ENCODE results near the gene CEP95. TPM values are rescaled to one million over a fixed set of nuclear protein-coding genes. Genes with fewer than 3 reads are reported as not detected.

CEP95 gene
- total RNA-seq, 1 experiment from 2014 or later = 63.8 TPM

DNA sequence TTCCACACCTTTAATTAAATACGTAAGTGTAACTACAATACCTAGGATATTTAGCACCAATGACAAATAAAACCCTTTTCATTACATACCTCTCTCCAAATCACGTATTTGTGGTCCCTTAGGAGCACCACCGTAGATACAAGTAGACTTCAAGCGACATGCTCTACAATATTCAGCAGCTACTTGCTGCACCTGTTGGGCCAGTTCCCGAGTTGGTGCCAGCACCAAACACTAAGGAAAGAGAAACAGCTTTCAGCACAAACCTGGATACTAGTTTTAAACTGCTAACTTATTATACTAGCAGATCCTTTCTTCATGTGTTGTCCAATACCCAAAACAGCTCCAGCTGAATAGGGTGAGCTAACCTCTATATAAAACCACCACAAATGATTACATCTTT lies 3.4 kb upstream of the CEP95 start:
- Mint-ChIP-seq H3K36me3 (peaks cover 72% of the 10 kb centered on the region), H3K27me3 (ENCODE audit: low read depth) (no peaks in the 10 kb centered on the region; the same call in 1 of the 2 replicates), H3K4me3 (0 out of 2 replicates have a peak overlapping the region, but pooled peaks have one; percentile 98), H3K9me3 (no peaks in the 10 kb centered on the region), H3K27ac (peak overlapping the region; percentile 79), H3K4me1 (peaks cover 60% of the 10 kb centered on the region)
- no peak for ATAC-seq
- CTCF ChIA-PET = no interaction called here
- DNase-seq (ENCODE audit: low spot score) = no peak
- TF ChIP-seq ZNF219 (CRISPR knock-in tag; IDR thresholded peaks at IDR 0.05; ENCODE audit: borderline replicate concordance) = no peak
- 0 out of 2 replicates have a peak, but pooled peaks have one; percentile 45 for TF ChIP-seq PRRX2 (CRISPR knock-in tag; IDR thresholded peaks at IDR 0.05)
- peak; percentile 18; the same call in 1 of the 2 replicates for TF ChIP-seq AR (CRISPR knock-in tag; IDR thresholded peaks at IDR 0.05)
- POLR2A ChIA-PET = no interaction called here

DNA sequence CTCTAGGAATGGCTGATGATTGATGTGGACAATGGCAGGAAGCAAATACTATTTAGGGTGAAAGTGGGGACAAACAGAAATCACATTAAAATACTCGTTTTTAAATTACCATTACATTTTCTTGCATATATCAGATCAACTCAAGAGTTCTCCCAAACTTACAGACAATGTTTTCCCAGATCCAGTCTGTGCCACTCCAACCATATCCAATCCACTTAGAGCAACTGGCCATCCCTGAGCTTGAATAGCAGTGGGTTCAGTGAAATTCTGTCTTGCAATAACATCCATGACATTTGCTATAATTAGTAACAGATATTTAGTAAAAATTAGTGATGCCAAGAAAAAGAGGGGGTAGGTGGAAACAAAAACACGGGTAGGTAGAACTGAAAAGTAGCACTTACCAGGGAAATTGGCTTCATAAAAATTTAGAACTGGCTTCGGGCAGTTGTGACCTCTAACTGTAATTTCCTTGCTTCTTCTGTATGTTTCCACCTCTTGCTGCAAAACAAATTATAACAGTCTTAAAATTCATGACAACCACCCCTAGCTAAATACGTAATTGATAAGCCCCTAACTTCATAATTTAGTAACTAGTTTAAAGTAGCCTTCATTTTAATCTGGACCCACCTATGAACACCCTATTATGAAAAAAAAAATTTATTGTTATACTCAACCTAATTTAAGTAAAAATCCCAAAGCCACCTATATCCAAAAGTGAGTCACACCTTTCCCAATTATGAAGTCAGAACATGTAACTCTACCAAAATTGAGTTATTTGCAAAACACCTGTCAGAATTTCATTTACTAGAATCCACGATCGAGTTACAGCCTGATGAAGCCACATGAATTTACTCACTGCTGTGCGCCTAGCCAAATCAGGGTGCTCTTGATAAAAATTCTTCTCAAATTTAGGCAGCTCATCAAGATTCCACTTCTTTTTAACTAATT lies 2.7 kb upstream of the CEP95 start:
- CTCF ChIA-PET = interaction anchor here (1.5 kb wide), 1 partner anchor 7 kb away, joined by 10 read pairs; the partner anchor contains the start of gene POLG2
- no peak for ATAC-seq
- POLR2A ChIA-PET = interaction anchor here (1.9 to 3.3 kb wide), 2 partner anchors 8 to 84 kb away, joined by 7 to 53 read pairs; partner anchors contain the start of gene POLG2
- Mint-ChIP-seq H3K4me1 (peaks cover 59% of the 10 kb centered on the region), H3K4me3 (peak overlapping the region; percentile 98), H3K36me3 (peaks cover 77% of the 10 kb centered on the region), H3K9me3 (no peaks in the 10 kb centered on the region), H3K27me3 (ENCODE audit: low read depth) (no peaks in the 10 kb centered on the region; the same call in 1 of the 2 replicates), H3K27ac (peak overlapping the region; percentile 96)
- DNase-seq (ENCODE audit: low spot score) = no peak
- TF ChIP-seq ELF4 (CRISPR knock-in tag; IDR thresholded peaks at IDR 0.05; ENCODE audit: low read depth) (no peak), CREM (CRISPR knock-in tag; IDR thresholded peaks at IDR 0.05) (no peak), ZBTB21 (CRISPR knock-in tag; IDR thresholded peaks at IDR 0.05; ENCODE audit: borderline replicate concordance) (no peak), MYBL2 (CRISPR knock-in tag; IDR thresholded peaks at IDR 0.05) (no peak), ZNF416 (CRISPR knock-in tag; IDR thresholded peaks at IDR 0.05) (no peak), ZNF396 (CRISPR knock-in tag; IDR thresholded peaks at IDR 0.05; ENCODE audit: borderline replicate concordance) (no peak)

GRCh38 chr17:64504769-64505339 lies 1.9 kb upstream of the CEP95 start:
- H3K27me3 Mint-ChIP-seq (ENCODE audit: low read depth) = no peaks in the 10 kb centered on the region; the same call in 1 of the 2 replicates
- peaks cover 56% of the 10 kb centered on the region for H3K4me1 Mint-ChIP-seq
- CTCF ChIA-PET = interaction anchor here (0.6 to 1.5 kb wide), 2 partner anchors 8 to 83 kb away, joined by 4 to 10 read pairs; partner anchors contain the start of gene POLG2
- H3K27ac Mint-ChIP-seq = peak overlapping the region; percentile 96
- no peak for ATAC-seq
- DNase-seq (ENCODE audit: low spot score) = no peak
- POLR2A ChIA-PET = interaction anchor here (0.6 to 3.3 kb wide), 12 partner anchors 8 to 682 kb away, joined by 3 to 53 read pairs (median 5); partner anchors contain the start of genes POLG2 and SMURF2
- no peaks in the 10 kb centered on the region for H3K9me3 Mint-ChIP-seq
- peaks cover 73% of the 10 kb centered on the region for H3K36me3 Mint-ChIP-seq
- H3K4me3 Mint-ChIP-seq = peak overlapping the region; percentile 98
- no peak for TF ChIP-seq STAT6 (CRISPR knock-in tag; conservative IDR thresholded peaks at IDR 0.05; ENCODE audit: low read depth)
- TF ChIP-seq ZNF232 (CRISPR knock-in tag; IDR thresholded peaks at IDR 0.05) = no peak
- no peak for TF ChIP-seq NR2C2 (CRISPR knock-in tag; IDR thresholded peaks at IDR 0.05)
- no peak for TF ChIP-seq TP53 (CRISPR knock-in tag; IDR thresholded peaks at IDR 0.05)
- TF ChIP-seq CREB1 (CRISPR knock-in tag; IDR thresholded peaks at IDR 0.05) = no peak
- no peak for TF ChIP-seq ZNF671 (CRISPR knock-in tag; IDR thresholded peaks at IDR 0.05)
- TF ChIP-seq ZNF121 (CRISPR knock-in tag; IDR thresholded peaks at IDR 0.05) = no peak
- no peak for TF ChIP-seq EMX1 (CRISPR knock-in tag; IDR thresholded peaks at IDR 0.05)
- no peak for TF ChIP-seq MXD4 (CRISPR knock-in tag; IDR thresholded peaks at IDR 0.05; ENCODE audit: borderline replicate concordance)
- no peak for TF ChIP-seq NFYB (CRISPR knock-in tag; conservative IDR thresholded peaks at IDR 0.05; ENCODE audit: low read depth)
- TF ChIP-seq, protein P1, sequence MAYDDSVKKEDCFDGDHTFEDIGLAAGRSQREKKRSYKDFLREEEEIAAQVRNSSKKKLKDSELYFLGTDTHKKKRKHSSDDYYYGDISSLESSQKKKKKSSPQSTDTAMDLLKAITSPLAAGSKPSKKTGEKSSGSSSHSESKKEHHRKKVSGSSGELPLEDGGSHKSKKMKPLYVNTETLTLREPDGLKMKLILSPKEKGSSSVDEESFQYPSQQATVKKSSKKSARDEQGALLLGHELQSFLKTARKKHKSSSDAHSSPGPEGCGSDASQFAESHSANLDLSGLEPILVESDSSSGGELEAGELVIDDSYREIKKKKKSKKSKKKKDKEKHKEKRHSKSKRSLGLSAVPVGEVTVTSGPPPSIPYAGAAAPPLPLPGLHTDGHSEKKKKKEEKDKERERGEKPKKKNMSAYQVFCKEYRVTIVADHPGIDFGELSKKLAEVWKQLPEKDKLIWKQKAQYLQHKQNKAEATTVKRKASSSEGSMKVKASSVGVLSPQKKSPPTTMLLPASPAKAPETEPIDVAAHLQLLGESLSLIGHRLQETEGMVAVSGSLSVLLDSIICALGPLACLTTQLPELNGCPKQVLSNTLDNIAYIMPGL (CRISPR knock-in tag; IDR thresholded peaks at IDR 0.05) = no peak
- no peak for TF ChIP-seq FOXP4 (CRISPR knock-in tag; IDR thresholded peaks at IDR 0.05)

Data from WTC11 (cell line).